SJCRH30 (cell line): Measurements from ENCODE around the gene CDC42BPB. TPM values are rescaled to one million over a fixed set of nuclear protein-coding genes. Genes with fewer than 3 reads are reported as not detected.

ENCODE experiments used
- DNase-seq, 2 experiments: peaks; one replicate each; pipeline ENCODE4 v3.0.0-alpha.2; 2015 to 2020
- H3K27ac ChIP-seq: fragments of 250-450 bp; sonication (Bioruptor Pico); 2 replicates; pipeline ENCODE4 v1.5.1; 2020; ENCODE audit warnings: mild to moderate bottlenecking, moderate library complexity
- H3K27me3 ChIP-seq: fragments of 250-450 bp; sonication (Bioruptor Pico); 2 replicates; pipeline ENCODE4 v1.5.1; 2020; ENCODE audit warnings: mild to moderate bottlenecking, moderate library complexity
- H3K36me3 ChIP-seq: fragments of 250-450 bp; sonication (Bioruptor Pico); 2 replicates; pipeline ENCODE4 v1.5.1; 2020; ENCODE audit warnings: mild to moderate bottlenecking, moderate library complexity
- H3K4me1 ChIP-seq: fragments of 250-450 bp; sonication (Bioruptor Pico); 2 replicates; pipeline ENCODE4 v1.5.1; 2020; ENCODE audit warnings: mild to moderate bottlenecking, moderate library complexity
- H3K4me3 ChIP-seq: fragments of 250-450 bp; sonication (Bioruptor Pico); 2 replicates; pipeline ENCODE4 v1.5.1; 2020; ENCODE audit warnings: mild to moderate bottlenecking, moderate library complexity
- H3K9me3 ChIP-seq: fragments of 250-450 bp; sonication (Bioruptor Pico); replicated peaks from 2 replicates; pipeline ENCODE4 v1.5.1; 2020; ENCODE audit warnings: mild to moderate bottlenecking, moderate library complexity
- total RNA-seq: library from RNA; depleted of rRNA; stranded (reverse); fragments of >200 nt; shearing (Covaris generic); gene quantifications from 2 replicates; pipeline ENCODE4 v1.2.3, GENCODE V29; 2014

Gene CDC42BPB
- total RNA-seq, 1 experiment from 2014 or later: 43.4 TPM

DNA sequence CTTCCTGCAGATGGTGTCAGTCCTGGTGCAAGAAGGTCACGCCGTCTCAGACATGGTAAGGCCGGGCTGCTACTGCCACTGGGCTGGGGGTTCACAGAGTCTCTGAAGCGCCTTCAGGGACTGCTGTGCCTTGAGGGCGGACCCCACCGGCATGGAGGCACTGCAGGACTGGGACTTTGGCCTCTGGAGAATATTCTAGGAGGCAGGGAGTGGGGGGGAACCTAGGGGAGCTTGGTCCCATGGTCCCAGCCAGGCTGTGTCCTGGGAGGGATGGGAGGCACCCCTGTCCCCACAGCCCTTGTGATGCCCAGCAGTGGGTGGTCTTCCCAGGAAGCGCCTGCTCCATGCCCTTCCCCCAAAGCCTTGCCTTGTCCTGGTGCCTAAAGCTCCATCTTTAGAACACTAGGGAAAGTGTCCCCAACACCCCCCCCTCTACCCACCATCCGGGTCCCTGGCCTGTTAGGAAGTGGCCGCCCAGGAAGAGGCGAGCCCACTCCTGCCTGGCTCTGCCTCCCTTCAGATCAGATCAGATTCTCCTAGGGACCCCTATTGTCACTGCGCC lies 133.3 kb downstream of the CDC42BPB start:
- Histone ChIP-seq H3K4me1 (no peaks in the 10 kb centered on the region), H3K27ac (no peak overlapping the region), H3K36me3 (no peaks in the 10 kb centered on the region), H3K27me3 (no peaks in the 10 kb centered on the region), H3K4me3 (no peak overlapping the region), H3K9me3 (no peaks in the 10 kb centered on the region)
- no peak for DNase-seq

DNA sequence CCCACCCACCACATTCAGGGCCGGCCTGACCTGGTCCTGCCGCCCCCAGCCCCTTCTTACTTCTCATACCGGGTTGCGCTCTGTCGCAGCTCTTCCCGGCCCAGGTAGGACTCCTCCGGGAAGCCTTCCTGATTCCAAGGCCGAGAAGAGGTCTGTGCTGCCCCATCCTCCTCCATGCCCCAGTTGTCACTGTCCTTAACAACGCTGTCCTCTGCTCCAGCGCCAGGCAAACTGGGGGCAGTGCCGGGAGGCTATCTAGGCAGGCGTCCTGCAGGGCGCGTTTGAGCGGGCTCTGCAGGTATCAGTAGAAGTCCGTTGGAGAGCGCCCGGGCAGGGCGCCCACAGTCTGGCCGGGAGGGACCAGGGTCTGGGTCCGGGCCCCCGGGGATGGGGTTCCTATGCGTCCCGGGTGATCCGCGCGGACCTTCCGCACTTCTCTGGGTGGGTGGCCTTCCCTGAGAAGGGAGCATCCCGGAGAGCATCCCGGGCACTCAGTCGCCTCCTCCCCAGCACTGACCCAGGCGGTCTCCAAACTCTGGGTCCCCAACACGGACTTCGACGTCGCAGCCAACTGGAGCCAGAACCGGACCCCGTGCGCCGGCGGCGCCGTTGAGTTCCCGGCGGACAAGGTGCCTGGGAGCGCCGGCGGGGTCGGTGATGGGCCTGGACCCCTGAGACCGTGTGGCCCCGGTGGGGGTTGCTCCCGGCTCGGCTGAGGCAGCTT lies 134.0 kb downstream of the CDC42BPB start:
- no peaks in the 10 kb centered on the region for H3K36me3 ChIP-seq
- H3K27me3 ChIP-seq: no peaks in the 10 kb centered on the region
- H3K4me3 ChIP-seq: no peak overlapping the region
- H3K9me3 ChIP-seq: no peaks in the 10 kb centered on the region
- no peak for DNase-seq
- H3K27ac ChIP-seq: no peak overlapping the region
- no peaks in the 10 kb centered on the region for H3K4me1 ChIP-seq

DNA sequence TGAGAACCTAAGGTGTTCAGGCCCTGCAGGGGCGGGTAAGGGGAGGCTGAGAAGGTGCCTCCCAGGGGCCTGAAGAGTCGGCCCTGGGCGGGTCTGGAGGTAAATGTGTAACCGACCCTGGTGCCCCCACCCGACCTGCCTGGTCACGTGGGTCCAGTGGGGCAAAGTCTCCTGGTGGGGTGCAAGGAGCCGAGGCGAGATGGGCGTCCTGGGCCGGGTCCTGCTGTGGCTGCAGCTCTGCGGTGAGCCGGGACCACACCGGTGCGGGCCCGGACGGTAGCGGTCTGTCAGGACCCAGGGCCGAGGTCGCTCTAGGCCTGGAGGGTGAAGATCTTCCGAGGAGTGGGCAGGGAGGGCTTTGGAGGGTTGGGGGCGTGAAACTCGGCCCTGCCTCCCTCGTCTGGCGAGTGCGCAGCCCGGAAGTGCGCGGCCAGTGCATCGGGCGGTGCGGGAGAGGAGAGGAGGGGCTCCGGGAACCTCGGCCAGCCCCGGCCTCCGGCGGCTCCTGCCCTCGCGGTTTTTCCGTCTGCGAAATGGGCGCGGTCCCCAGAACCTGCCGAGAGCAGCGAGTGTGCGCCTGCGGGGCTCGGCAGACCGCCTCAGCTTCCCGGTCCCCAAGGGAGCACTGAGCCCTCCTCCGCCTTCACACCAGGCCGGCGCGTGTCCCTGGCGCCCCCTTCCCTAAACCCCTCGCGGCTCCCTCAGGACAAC lies 134.7 kb downstream of the CDC42BPB start, which contains the start of gene AMN:
Gene AMN, plus strand, starts transcription at position 174 of the 711 bp plus-strand sequence. Its CDS starts 26 bp downstream, at position 200.
- DNase-seq: no peak
- no peak within 1 kb of the TSS for H3K27ac ChIP-seq
- H3K4me1 ChIP-seq: no peaks in the 10 kb centered on the region
- H3K4me3 ChIP-seq: no peak within 1 kb of the TSS
- H3K27me3 ChIP-seq: no peaks in the 10 kb centered on the region
- H3K36me3 ChIP-seq: no peaks in the 10 kb centered on the region
- H3K9me3 ChIP-seq: no peaks in the 10 kb centered on the region

DNA sequence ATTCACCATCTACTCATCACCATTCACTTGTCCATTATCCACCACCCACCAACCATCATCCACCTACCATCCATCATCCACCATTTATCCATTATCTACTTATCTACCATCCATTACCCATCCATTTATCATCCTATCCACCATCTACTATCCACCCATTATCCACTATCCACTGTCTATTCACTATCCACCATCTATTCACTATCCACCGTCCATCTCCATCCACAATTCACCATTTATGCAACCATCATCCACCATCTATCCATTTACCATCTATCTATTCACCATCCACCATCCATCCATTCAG lies 136.4 kb downstream of the CDC42BPB start:
- H3K27me3 ChIP-seq: no peaks in the 10 kb centered on the region
- no peak for DNase-seq
- no peaks in the 10 kb centered on the region for H3K9me3 ChIP-seq
- no peak overlapping the region for H3K27ac ChIP-seq
- no peaks in the 10 kb centered on the region for H3K4me1 ChIP-seq
- H3K36me3 ChIP-seq: no peaks in the 10 kb centered on the region
- no peak overlapping the region for H3K4me3 ChIP-seq

DNA sequence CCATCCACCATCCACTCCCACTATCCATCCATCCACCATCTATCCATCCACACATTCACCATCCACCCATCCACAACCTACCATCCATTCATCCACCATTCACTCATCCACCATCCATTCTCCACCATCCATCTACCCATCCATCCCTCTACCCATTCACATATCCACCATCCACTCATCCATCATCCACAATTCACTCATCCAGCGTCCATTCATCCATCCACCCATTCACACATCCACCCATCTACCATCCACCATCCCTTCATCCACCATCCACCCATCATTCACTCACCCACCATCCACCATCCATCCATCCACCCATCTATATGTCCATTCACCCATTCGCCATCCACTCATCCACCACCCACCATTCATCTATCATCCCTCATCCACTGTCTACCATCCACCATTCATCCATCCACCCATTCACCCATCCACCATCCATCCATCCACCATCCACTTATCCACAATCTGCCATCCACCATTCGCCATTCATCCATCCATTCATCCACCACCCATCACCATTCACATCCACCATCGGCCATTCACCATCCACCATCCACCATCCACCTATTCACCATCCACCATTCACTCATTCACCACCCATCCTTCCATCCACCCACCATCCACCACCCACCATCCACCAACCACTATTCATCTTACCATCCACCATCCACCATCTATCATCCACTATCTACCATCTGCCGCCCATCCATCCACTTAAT lies 136.9 kb downstream of the CDC42BPB start:
- no peak for DNase-seq
- no peaks in the 10 kb centered on the region for H3K4me1 ChIP-seq

DNA sequence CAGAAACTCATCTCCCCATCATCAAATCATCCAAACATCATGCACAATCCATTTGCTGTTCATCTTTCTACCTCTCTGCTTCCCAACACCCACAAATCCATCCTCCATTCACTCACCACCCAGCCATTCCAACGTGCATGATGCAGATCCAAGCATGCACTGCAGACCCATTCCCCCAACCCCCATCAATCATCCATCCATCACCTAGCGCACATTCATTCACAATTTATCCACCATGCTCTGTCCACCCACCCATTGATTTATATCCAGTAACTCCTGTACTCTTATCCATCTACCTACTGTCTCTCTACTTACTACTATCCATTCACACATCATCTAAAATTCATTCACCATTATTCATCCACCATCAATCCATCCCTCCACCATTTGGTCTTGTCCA lies 138.9 kb downstream of the CDC42BPB start:
- H3K36me3 ChIP-seq: no peaks in the 10 kb centered on the region
- H3K27me3 ChIP-seq: no peaks in the 10 kb centered on the region
- H3K4me1 ChIP-seq: no peaks in the 10 kb centered on the region
- no peak overlapping the region for H3K27ac ChIP-seq
- DNase-seq: no peak
- no peaks in the 10 kb centered on the region for H3K9me3 ChIP-seq
- no peak overlapping the region for H3K4me3 ChIP-seq

More for the DNA sequence above, 136.9 kb downstream of the CDC42BPB start:
- Histone ChIP-seq H3K4me3 (no peak overlapping the region), H3K27me3 (no peaks in the 10 kb centered on the region), H3K36me3 (no peaks in the 10 kb centered on the region), H3K27ac (no peak overlapping the region), H3K9me3 (no peaks in the 10 kb centered on the region)

DNA sequence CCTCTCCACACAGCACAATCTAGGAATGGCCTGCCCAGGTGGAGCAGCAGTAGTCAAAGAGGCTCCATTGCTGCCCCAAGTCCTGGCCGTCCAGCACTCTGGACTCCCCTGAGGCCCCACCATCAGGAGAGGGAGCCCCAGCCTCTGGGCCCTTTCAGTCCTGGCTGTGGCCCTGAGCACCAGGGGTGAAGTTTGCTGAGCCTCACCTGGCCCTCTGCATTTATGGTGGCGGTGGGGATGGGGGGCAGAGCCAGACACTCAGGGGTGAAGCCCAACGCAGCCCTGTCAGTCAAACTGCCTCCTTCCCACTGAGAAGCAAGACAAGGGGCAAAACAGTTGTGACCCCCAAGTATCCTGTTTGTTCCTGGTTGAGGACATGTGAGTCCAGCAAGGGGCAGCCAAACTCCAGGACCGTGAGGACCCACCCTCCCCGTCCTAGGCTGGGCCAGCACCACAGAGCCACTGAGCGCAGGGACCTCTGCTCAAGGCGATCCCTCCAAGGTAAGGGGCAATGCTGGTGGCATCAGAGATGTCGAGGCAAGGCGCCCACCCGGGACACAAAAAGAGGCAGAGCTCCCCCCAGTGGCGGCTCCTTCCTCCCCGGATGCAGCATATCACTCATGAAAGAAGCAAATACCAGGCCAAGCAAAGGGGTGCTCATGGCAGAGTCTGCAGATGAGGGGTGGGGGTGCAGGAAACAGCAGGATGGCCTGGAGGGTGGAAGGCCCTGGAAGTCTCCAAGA lies 139.7 kb downstream of the CDC42BPB start:
- H3K4me3 ChIP-seq: no peak overlapping the region
- H3K27ac ChIP-seq: no peak overlapping the region
- H3K9me3 ChIP-seq: no peaks in the 10 kb centered on the region
- DNase-seq: peak; percentile 66 to 79
- no peaks in the 10 kb centered on the region for H3K4me1 ChIP-seq
- no peaks in the 10 kb centered on the region for H3K27me3 ChIP-seq
- no peaks in the 10 kb centered on the region for H3K36me3 ChIP-seq

DNA sequence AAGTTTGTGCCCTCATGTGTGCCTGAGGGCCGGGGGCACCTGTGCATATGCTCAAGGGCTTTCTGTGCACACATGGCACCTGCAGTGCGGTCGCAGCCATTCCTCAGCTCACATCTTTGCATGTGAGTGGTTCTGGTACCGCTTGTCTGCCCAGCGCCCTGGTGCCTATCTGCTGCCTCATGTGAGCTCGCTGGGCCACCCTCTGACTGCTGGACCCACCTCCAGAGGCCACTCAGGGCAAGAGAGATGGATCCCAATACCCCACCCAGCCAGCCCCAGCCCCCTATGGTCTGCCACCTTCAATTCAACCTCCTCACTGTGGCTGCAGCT lies 140.3 kb downstream of the CDC42BPB start:
- Histone ChIP-seq H3K4me1 (no peaks in the 10 kb centered on the region), H3K36me3 (no peaks in the 10 kb centered on the region), H3K27me3 (no peaks in the 10 kb centered on the region), H3K27ac (no peak overlapping the region), H3K4me3 (no peak overlapping the region), H3K9me3 (no peaks in the 10 kb centered on the region)
- DNase-seq: no peak

DNA sequence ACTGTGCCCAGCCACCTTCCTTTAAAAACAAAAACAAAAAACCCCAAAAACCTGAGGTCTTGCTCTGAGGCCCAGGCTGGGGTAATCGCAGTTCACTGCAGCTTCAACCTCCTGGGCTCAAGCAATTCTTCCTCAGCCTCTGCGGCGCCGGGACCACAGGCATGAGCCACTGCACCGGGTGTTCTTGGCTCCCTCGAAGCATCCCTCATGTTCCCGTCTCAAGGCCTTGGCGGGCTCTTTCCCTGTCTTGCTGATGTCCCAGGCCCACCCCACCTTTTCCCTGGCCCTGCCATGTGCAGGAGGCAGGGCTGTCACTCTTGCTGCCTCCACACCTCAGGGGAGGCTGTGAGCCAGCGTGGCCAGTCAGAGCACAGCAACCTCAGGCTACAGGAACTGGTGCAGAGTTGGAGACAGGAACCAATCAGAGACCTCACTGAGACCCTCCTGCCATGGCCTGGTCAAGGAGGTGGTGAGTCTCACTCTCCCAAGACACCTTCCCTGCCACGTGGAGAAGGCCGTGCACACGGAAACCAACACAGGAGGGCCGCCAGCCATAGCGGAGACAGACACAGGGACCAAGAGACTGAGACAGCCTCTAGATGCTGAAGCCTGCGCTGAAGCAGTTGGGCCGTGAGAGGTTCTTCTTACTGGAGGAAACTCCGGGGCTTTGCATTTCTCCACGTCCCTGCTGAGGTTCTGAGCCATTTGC lies 140.8 kb downstream of the CDC42BPB start:
- Histone ChIP-seq H3K27ac (no peak overlapping the region), H3K4me1 (no peaks in the 10 kb centered on the region), H3K9me3 (no peaks in the 10 kb centered on the region), H3K27me3 (no peaks in the 10 kb centered on the region), H3K4me3 (no peak overlapping the region), H3K36me3 (no peaks in the 10 kb centered on the region)
- no peak for DNase-seq

DNA sequence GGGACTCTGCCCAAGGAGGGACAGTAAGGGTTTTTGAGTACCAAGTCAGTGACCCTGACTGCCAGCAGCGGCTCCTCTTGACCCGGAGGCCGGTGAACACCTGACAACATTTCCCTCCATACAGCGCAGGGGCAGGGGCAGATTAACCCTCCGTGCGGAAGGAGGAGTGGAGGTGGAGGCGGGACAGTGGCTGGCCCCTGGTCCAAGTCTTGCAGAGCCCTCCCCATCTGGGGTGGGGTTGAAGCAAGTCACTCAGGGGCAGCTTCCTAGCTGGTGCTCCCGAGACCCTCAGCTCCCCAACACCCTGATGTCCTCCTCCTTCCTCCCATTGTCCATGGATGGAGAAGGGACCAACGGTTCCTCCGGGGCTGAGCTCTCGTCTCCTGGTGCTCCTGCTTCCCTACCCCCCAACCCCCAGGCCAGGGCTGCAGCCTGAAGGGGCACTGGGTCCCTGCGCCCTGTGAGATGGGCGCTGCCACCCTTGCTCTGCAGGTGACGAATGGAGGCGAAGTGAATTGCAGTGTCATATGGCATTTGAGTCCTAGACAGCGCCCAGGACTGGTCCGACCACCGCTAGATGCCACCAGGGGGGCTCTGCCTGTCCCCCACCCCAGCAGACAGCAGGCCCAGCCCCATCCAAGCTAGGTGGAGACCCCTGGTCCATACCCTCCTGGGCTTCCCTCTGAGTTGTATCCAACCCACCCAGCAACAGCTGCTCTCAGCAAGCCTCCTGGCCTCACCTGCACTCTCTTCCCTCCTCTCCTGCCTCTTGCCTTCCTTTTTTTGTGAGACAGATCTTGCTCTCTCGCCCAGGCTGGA lies 141.8 kb downstream of the CDC42BPB start:
- Histone ChIP-seq H3K27ac (no peak overlapping the region), H3K4me3 (no peak overlapping the region), H3K36me3 (no peaks in the 10 kb centered on the region), H3K4me1 (no peaks in the 10 kb centered on the region), H3K27me3 (no peaks in the 10 kb centered on the region), H3K9me3 (no peaks in the 10 kb centered on the region)
- DNase-seq: no peak

DNA sequence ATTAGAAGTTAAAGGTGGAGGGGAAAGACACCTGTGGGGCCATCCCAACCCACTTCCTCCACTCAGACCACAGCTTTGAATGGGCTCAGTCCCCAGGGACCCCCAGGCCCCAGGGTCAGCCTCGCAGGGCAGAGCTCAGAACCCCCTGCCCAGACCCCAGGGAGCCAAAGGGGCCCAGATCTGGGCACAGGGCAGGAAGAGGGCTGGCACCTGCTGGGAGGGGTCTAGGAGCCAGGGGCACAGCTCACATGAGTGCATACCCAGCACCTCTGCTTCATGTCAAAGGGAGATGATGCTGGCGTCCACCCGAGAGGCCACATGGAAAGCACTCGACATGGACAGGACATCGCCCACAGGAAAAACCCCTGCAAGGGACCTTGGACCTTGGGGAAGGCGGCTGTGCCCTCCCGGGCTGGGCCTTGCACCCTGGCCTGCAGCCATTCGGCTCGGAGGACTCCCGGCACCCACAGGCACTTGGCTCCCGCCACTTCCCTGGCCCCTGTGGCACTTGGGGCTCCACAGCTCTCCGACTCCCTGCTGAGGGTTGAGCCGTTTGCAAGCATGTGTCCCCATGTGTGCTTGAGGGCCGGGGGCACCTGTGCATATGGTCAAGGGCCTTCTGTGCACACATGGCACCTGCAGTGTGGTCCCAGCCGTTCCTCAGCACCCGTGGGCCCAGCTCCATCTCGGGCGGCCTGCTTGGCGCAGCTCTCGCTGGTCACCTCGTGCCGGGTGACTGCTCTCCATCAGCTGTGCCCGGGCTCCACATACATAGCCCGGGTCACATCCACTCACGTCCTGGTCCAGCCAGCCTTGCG lies 142.7 kb downstream of the CDC42BPB start:
- Histone ChIP-seq H3K4me3 (no peak overlapping the region), H3K27ac (no peak overlapping the region), H3K9me3 (no peaks in the 10 kb centered on the region), H3K36me3 (no peaks in the 10 kb centered on the region), H3K4me1 (no peaks in the 10 kb centered on the region), H3K27me3 (no peaks in the 10 kb centered on the region)
- DNase-seq: no peak

DNA sequence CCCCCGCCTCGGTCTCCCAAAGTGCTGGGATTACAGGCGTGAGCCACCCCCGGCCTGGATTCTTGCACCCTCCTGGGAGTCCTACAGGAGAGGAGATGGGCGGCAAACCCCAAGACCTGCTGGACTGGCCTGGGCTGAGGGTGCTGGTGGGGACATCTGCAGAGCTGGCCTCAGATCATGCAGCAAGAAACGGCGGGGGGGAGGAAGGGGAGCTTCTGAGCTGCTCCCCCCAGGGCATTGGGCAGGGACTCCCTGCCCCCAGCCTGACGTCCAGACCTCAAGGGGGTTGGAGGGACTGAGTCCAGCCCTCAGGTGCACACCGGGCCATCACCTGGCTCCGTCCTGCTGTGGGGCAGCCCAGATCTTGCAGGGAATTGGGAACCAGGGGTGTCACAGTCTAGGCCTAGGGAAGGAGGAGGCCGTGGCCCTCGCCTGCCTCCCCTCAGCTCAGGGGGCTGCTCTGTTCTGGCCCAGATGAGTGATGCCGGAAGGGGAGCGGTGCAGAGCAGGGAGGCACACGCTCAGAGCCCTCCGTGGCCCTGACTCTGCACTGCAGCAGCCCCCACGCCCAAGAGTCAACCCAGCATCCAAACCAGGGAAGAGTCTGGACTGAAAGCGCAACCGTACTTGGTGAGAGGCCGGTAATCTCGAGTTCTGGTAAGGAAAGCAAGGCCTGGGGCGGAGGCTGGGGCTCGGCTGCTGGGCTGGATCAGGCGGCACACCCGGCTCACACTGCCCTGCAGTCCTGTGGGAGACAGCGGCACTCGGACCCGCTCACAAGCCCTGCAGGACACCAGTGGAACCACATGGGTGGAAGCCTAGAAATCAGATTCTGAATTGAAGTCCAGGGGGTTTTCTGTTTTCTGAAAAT lies 143.8 kb downstream of the CDC42BPB start:
- DNase-seq: no peak
- no peak overlapping the region for H3K4me3 ChIP-seq
- no peaks in the 10 kb centered on the region for H3K36me3 ChIP-seq
- H3K27me3 ChIP-seq: no peaks in the 10 kb centered on the region
- no peaks in the 10 kb centered on the region for H3K9me3 ChIP-seq
- no peak overlapping the region for H3K27ac ChIP-seq
- no peaks in the 10 kb centered on the region for H3K4me1 ChIP-seq
